H9 (cell line): ENCODE measurements around the gene NPHP1. TPM values are rescaled to one million over a fixed set of nuclear protein-coding genes. Genes with fewer than 3 reads are reported as not detected.
"Not testable (repeated sequence)": the region's sequence is repeated elsewhere in the genome, so short reads cannot be mapped to it uniquely, and the experiment has no call there.

Experiments used
- DNase-seq: peaks from one replicate; pipeline ENCODE4 v3.0.0-alpha.2; 2017
- H2AFZ ChIP-seq: one replicate; pipeline ENCODE4 v1.6.1; 2013; ENCODE audit warnings: mild to moderate bottlenecking, low read length, control low read depth, moderate library complexity
- H2AK5ac ChIP-seq: 2 replicates; pipeline ENCODE4 v1.6.1; 2013; ENCODE audit warnings: low read length, control low read depth, mixed read lengths; ENCODE audit not compliant: insufficient read length
- H2BK120ac ChIP-seq: one replicate; pipeline ENCODE4 v1.6.1; 2013; ENCODE audit warnings: low read depth, mild to moderate bottlenecking, low read length, control low read depth, inconsistent platforms; ENCODE audit not compliant: poor library complexity, severe bottlenecking
- H2BK12ac ChIP-seq: 2 replicates; pipeline ENCODE4 v1.6.1; 2013; ENCODE audit warnings: low read length, control low read depth, mixed read lengths, low read depth; ENCODE audit not compliant: insufficient read length
- H2BK15ac ChIP-seq: 2 replicates; pipeline ENCODE4 v1.6.1; 2013; ENCODE audit warnings: low read depth, low read length, control low read depth
- H2BK20ac ChIP-seq: one replicate; pipeline ENCODE4 v1.6.1; 2013; ENCODE audit warnings: low read depth, mild to moderate bottlenecking, low read length, control low read depth, inconsistent platforms; ENCODE audit not compliant: poor library complexity, severe bottlenecking
- H2BK5ac ChIP-seq: 2 replicates; pipeline ENCODE4 v1.6.1; 2013; ENCODE audit warnings: low read length, control low read depth, mixed read lengths; ENCODE audit not compliant: insufficient read length
- H3K14ac ChIP-seq: 2 replicates; pipeline ENCODE4 v1.6.1; 2013; ENCODE audit warnings: low read length, control low read depth; ENCODE audit not compliant: insufficient read depth
- H3K18ac ChIP-seq: 2 replicates; pipeline ENCODE4 v1.6.1; 2013; ENCODE audit warnings: low read depth, mild to moderate bottlenecking, mixed read lengths, low read length, control low read depth; ENCODE audit not compliant: insufficient read length
- H3K23ac ChIP-seq: 2 replicates; pipeline ENCODE4 v1.6.1; 2013; ENCODE audit warnings: low read length, control low read depth, mixed read lengths, low read depth; ENCODE audit not compliant: insufficient read length
- H3K23me2 ChIP-seq: 2 replicates; pipeline ENCODE4 v1.6.1; 2013; ENCODE audit warnings: low read depth, mild to moderate bottlenecking, mixed read lengths, low read length, control low read depth; ENCODE audit not compliant: insufficient read length, poor library complexity, severe bottlenecking
- H3K27ac ChIP-seq: 2 replicates; pipeline ENCODE4 v1.5.1; 2013; ENCODE audit warnings: low read length, control low read depth, mixed read lengths, low read depth; ENCODE audit not compliant: insufficient read length
- H3K27me3 ChIP-seq: 2 replicates; pipeline ENCODE4 v1.6.1; 2013; ENCODE audit warnings: low read length, control low read depth, inconsistent platforms; ENCODE audit not compliant: insufficient read depth
- H3K4ac ChIP-seq: 2 replicates; pipeline ENCODE4 v1.6.1; 2013; ENCODE audit warnings: low read depth, mild to moderate bottlenecking, control low read depth, inconsistent platforms, low read length, moderate library complexity
- H3K4me1 ChIP-seq: 2 replicates; pipeline ENCODE4 v1.6.1; 2013; ENCODE audit warnings: low read length, control low read depth, inconsistent platforms; ENCODE audit not compliant: insufficient read depth
- H3K4me2 ChIP-seq: 2 replicates; pipeline ENCODE4 v1.6.1; 2013; ENCODE audit warnings: low read length, control low read depth, mixed read lengths; ENCODE audit not compliant: insufficient read length, insufficient read depth
- H3K56ac ChIP-seq: 2 replicates; pipeline ENCODE4 v1.6.1; 2013; ENCODE audit warnings: low read depth, mild to moderate bottlenecking, mixed read lengths, low read length, control low read depth; ENCODE audit not compliant: insufficient read length
- H3K79me1 ChIP-seq: 2 replicates; pipeline ENCODE4 v1.6.1; 2013; ENCODE audit warnings: low read depth, mild to moderate bottlenecking, moderate library complexity, low read length, control low read depth, inconsistent platforms; ENCODE audit not compliant: insufficient read depth, poor library complexity, severe bottlenecking
- H3K79me2 ChIP-seq: 2 replicates; pipeline ENCODE4 v1.6.1; 2013; ENCODE audit warnings: low read length, control low read depth, inconsistent platforms; ENCODE audit not compliant: insufficient read depth
- H3K9ac ChIP-seq: 2 replicates; pipeline ENCODE4 v1.6.1; 2013; ENCODE audit warnings: low read length, control low read depth, mixed read lengths; ENCODE audit not compliant: insufficient read length; ENCODE audit errors: extremely low read depth
- H3K9me3 ChIP-seq: one replicate; pipeline ENCODE4 v1.6.1; 2013; ENCODE audit warnings: low read depth, low read length, inconsistent platforms; ENCODE audit not compliant: control insufficient read depth
- H3T11ph ChIP-seq: one replicate; pipeline ENCODE4 v1.6.1; 2013; ENCODE audit warnings: mild to moderate bottlenecking, low read length, control low read depth, inconsistent platforms
- H4K20me1 ChIP-seq: one replicate; pipeline ENCODE4 v1.6.1; 2013; ENCODE audit not compliant: control insufficient read depth, insufficient read length, insufficient read depth
- H4K5ac ChIP-seq: 2 replicates; pipeline ENCODE4 v1.6.1; 2013; ENCODE audit warnings: low read depth, mild to moderate bottlenecking, mixed read lengths, low read length, control low read depth; ENCODE audit not compliant: insufficient read length
- H4K8ac ChIP-seq: replicated peaks from 2 replicates; pipeline ENCODE4 v1.6.1; 2013; ENCODE audit warnings: low read length, control low read depth, mixed read lengths, low read depth; ENCODE audit not compliant: insufficient read length
- H4K91ac ChIP-seq: 2 replicates; pipeline ENCODE4 v1.6.1; 2013; ENCODE audit warnings: low read depth, mild to moderate bottlenecking, moderate library complexity, mixed read lengths, low read length, control low read depth; ENCODE audit not compliant: insufficient read length
- H3K27ac Mint-ChIP-seq, 3 experiments: 2 replicates in 2 of 3; 3 replicates in 1 of 3; pipeline ENCODE4 v1.8.0; 2020 to 2021; ENCODE audit warnings: mixed read lengths in 3 of 3, mild to moderate bottlenecking in 1 of 3, moderate library complexity in 1 of 3
- H3K27me3 Mint-ChIP-seq: 2 replicates; pipeline ENCODE4 v1.8.0; 2021; ENCODE audit warnings: low read depth, mild to moderate bottlenecking, moderate library complexity, mixed read lengths
- H3K36me3 Mint-ChIP-seq, 3 experiments: 2 replicates in 2 of 3; 3 replicates in 1 of 3; pipeline ENCODE4 v1.8.0; 2020 to 2021; ENCODE audit warnings: low read depth in 3 of 3, mixed read lengths in 3 of 3; ENCODE audit not compliant: insufficient read depth in 1 of 3
- H3K4me1 Mint-ChIP-seq, 2 experiments: 2 replicates each; pipeline ENCODE4 v1.8.0; 2020; ENCODE audit warnings: mixed read lengths in 2 of 2
- H3K4me3 Mint-ChIP-seq, 2 experiments: 2 replicates in 1 of 2; 3 replicates in 1 of 2; pipeline ENCODE4 v1.8.0; 2020 to 2021; ENCODE audit warnings: mild to moderate bottlenecking in 2 of 2, mixed read lengths in 2 of 2, moderate library complexity in 1 of 2
- H3K9me3 Mint-ChIP-seq, 2 experiments: 2 replicates in 1 of 2; 3 replicates in 1 of 2; pipeline ENCODE4 v1.8.0; 2020; ENCODE audit warnings: mild to moderate bottlenecking in 2 of 2, mixed read lengths in 2 of 2, moderate library complexity in 1 of 2
- WGBS: extraction: QIAGEN DNeasy Blood & Tissue Kit; methylation state at CpG from one replicate; pipeline ENCODE4 v1.1.7; 2013; ENCODE audit warnings: missing lambda C conversion rate, low lambda C conversion rate, mixed read lengths; ENCODE audit not compliant: insufficient read length; ENCODE audit errors: extremely low coverage; 5-methylcytosine and 5-hydroxymethylcytosine counted together
- total RNA-seq: library from RNA; stranded (reverse); gene quantifications from 2 replicates; pipeline ENCODE4 v1.2.1, GENCODE V29; 2021
- TF ChIP-seq, protein P1 (sequence below): fragments of 200-600 bp; sonication (generic); conservative IDR thresholded peaks from 3 replicates; pipeline ENCODE4 v1.8.0; 2021; ENCODE audit warnings: antibody characterized with exemption, mild to moderate bottlenecking

Gene NPHP1
- total RNA-seq, 1 experiment from 2014 or later: 2.1 TPM

DNA sequence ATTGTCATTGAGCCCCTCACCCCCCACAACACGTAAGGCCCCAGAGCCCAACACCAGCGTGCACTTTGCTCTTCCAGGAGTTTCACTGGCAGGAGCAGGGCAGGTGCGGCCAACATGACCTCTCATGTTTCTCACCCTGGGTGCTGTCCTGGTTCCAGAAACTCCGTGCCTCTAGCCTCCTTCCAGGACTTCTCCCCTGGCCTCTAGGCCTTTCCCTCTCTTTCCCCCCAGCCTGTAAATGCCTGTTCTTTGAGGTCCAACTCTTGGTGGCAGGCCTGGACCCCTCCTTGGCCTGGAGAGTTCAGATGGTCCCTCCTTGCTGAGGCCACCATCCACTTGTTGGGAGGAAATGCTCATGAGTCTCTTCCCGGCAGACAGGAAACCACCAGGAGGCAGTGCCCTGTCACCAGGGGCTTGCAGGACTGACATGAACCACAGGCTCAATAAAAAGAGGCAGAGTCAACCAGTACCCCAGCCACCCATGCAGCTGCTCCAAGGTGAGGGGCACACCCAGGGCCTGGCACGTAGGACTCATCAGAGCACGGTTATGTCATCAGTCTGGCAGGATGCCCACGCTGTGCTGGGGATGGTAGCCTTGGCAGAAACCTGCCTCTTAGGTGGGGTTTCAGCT is 90.7 kb downstream of the NPHP1 start:
- Histone ChIP-seq H2BK12ac (no peak overlapping the region), H3K14ac (no peak overlapping the region), H3K79me2 (no peaks in the 10 kb centered on the region), H3K23me2 (peaks cover 9% of the 10 kb centered on the region), H3K56ac (no peak overlapping the region), H2AK5ac (no peak overlapping the region), H3K9ac (no peak overlapping the region), H3K27me3 (peaks cover 8% of the 10 kb centered on the region; the same call in 1 of the 2 replicates), H3K79me1 (no peaks in the 10 kb centered on the region), H4K91ac (no peak overlapping the region), H3K4me2 (no peak overlapping the region), H2BK120ac (no peak overlapping the region), H2BK5ac (no peak overlapping the region), H2AFZ (no peak overlapping the region), H3T11ph (no peak overlapping the region), H4K5ac (no peak overlapping the region), H2BK15ac (no peak overlapping the region), H4K8ac (no peak overlapping the region), H2BK20ac (no peak overlapping the region), H3K4ac (no peak overlapping the region), H4K20me1 (no peaks in the 10 kb centered on the region), H3K18ac (no peak overlapping the region), H3K9me3 (no peaks in the 10 kb centered on the region), H3K27ac (no peak overlapping the region), H3K4me1 (peaks cover 3% of the 10 kb centered on the region; the same call in 1 of the 2 replicates), H3K23ac (no peak overlapping the region)
- H3K9me3 Mint-ChIP-seq: peaks cover 0 to 2% of the 10 kb centered on the region in 2 experiments; a peak in 1 of 5 replicates
- H3K36me3 Mint-ChIP-seq: no peaks in the 10 kb centered on the region; a peak in 1 of 7 replicates
- H3K27me3 Mint-ChIP-seq: peaks cover 75% of the 10 kb centered on the region
- no peak overlapping the region for H3K27ac Mint-ChIP-seq
- H3K4me3 Mint-ChIP-seq: no peak overlapping the region
- WGBS: no CpG with 5 or more reads among the region's 8 CpGs
- TF ChIP-seq, protein P1, sequence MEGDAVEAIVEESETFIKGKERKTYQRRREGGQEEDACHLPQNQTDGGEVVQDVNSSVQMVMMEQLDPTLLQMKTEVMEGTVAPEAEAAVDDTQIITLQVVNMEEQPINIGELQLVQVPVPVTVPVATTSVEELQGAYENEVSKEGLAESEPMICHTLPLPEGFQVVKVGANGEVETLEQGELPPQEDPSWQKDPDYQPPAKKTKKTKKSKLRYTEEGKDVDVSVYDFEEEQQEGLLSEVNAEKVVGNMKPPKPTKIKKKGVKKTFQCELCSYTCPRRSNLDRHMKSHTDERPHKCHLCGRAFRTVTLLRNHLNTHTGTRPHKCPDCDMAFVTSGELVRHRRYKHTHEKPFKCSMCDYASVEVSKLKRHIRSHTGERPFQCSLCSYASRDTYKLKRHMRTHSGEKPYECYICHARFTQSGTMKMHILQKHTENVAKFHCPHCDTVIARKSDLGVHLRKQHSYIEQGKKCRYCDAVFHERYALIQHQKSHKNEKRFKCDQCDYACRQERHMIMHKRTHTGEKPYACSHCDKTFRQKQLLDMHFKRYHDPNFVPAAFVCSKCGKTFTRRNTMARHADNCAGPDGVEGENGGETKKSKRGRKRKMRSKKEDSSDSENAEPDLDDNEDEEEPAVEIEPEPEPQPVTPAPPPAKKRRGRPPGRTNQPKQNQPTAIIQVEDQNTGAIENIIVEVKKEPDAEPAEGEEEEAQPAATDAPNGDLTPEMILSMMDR: peak; percentile 28; the same call in 2 of the 3 replicates
- DNase-seq: no peak
- peaks cover 10 to 15% of the 10 kb centered on the region in 2 experiments for H3K4me1 Mint-ChIP-seq

DNA sequence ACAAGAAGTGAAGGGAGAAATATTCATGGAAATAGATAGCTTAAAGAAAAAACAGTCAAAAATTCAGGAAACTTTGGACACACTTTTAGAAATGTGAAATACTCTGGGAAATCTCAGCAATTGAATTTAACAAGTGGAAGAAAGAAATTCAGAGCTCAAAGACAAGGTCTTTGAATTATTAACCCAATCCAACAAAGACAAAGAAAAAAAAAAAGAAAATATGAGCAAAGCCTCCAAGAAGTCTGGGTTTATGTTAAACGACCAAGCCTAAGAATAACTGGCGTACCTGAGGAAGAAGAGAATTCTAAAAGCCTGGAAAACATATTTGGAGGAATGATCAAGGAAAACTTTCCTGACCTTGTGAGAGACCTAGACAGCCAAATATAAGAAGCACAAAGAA is 96.5 kb downstream of the NPHP1 start:
- H3K9ac ChIP-seq, H2AFZ ChIP-seq, H3K36me3 Mint-ChIP-seq, H2BK20ac ChIP-seq, H4K20me1 ChIP-seq, H3K4me1 Mint-ChIP-seq, H4K91ac ChIP-seq, H3K56ac ChIP-seq, H3K23ac ChIP-seq, H3T11ph ChIP-seq, H3K9me3 ChIP-seq, DNase-seq, H4K5ac ChIP-seq, H3K14ac ChIP-seq, H3K4me2 ChIP-seq, H3K18ac ChIP-seq, H3K79me2 ChIP-seq, H2BK12ac ChIP-seq, H3K4ac ChIP-seq, H3K23me2 ChIP-seq, H3K4me3 Mint-ChIP-seq, H2BK15ac ChIP-seq, H3K9me3 Mint-ChIP-seq, H4K8ac ChIP-seq, H2AK5ac ChIP-seq, H2BK120ac ChIP-seq, H3K27ac Mint-ChIP-seq, H3K27me3 ChIP-seq, H3K4me1 ChIP-seq, H3K79me1 ChIP-seq, H2BK5ac ChIP-seq, H3K27ac ChIP-seq: not testable (repeated sequence)
- WGBS: no CpG with 5 or more reads among the region's 2 CpGs
- peaks cover 23% of the 10 kb centered on the region for H3K27me3 Mint-ChIP-seq
